Fibroblast of lung (primary cell): ENCODE measurements around the gene ENPP3. TPM values are rescaled to one million over a fixed set of nuclear protein-coding genes. Genes with fewer than 3 reads are reported as not detected.

ENCODE experiments used
- DNase-seq, 2 donors: peaks; one replicate each; pipeline versions ENCODE4 v3.0.0 to v3.0.0-alpha.2; 2010; ENCODE audit warnings: low read depth in 2 of 2
- H2AFZ ChIP-seq: 2 replicates; pipeline ENCODE4 v1.5.1; 2012; ENCODE audit warnings: low read length, control low read depth, inconsistent platforms
- H3K27ac ChIP-seq: 2 replicates; pipeline ENCODE4 v1.5.1; 2011; ENCODE audit warnings: low read length, control low read depth; ENCODE audit not compliant: insufficient read depth
- H3K27me3 ChIP-seq: 2 replicates; pipeline ENCODE4 v1.5.1; 2011; ENCODE audit warnings: mild to moderate bottlenecking, low read length; ENCODE audit not compliant: control insufficient read depth, insufficient read depth
- H3K36me3 ChIP-seq: 2 replicates; pipeline ENCODE4 v1.5.1; 2011; ENCODE audit warnings: low read length; ENCODE audit not compliant: control insufficient read depth, insufficient read depth
- H3K4me1 ChIP-seq: 2 replicates; pipeline ENCODE4 v1.5.1; 2011; ENCODE audit warnings: low read length; ENCODE audit not compliant: control insufficient read depth, insufficient read depth; ENCODE audit errors: extremely low read depth
- H3K4me2 ChIP-seq: 2 replicates; pipeline ENCODE4 v1.5.1; 2011; ENCODE audit warnings: low read length, control low read depth; ENCODE audit not compliant: insufficient read depth; ENCODE audit errors: extremely low read depth
- H3K4me3 ChIP-seq, 4 experiments: fragments of 200-600 bp in 1 of 4; sonication (generic) in 1 of 4; replicated peaks in 1 of 4; 2 replicates each; pipeline ENCODE4 v1.5.1; 2011 to 2016; ENCODE audit warnings: low read length in 4 of 4, low read depth in 3 of 4, mild to moderate bottlenecking in 3 of 4, control low read depth in 2 of 4, inconsistent platforms in 1 of 4, mixed read lengths in 1 of 4; ENCODE audit not compliant: insufficient read depth in 1 of 4; ENCODE audit errors: control extremely low read depth in 1 of 4
- H3K79me2 ChIP-seq: 2 replicates; pipeline ENCODE4 v1.5.1; 2012; ENCODE audit warnings: mild to moderate bottlenecking, low read length, inconsistent platforms; ENCODE audit not compliant: control insufficient read depth, insufficient read depth
- H3K9ac ChIP-seq: 2 replicates; pipeline ENCODE4 v1.5.1; 2011; ENCODE audit warnings: mild to moderate bottlenecking, low read length, control low read depth; ENCODE audit not compliant: insufficient read depth
- H3K9me3 ChIP-seq: 2 replicates; pipeline ENCODE4 v1.5.1; 2012; ENCODE audit warnings: low read depth, low read length; ENCODE audit not compliant: control insufficient read depth, insufficient read depth
- H4K20me1 ChIP-seq: 2 replicates; pipeline ENCODE4 v1.5.1; 2011; ENCODE audit warnings: low read length; ENCODE audit not compliant: control insufficient read depth, insufficient read depth; ENCODE audit errors: extremely low read depth
- CTCF ChIP-seq, 2 donors: IDR thresholded peaks in 1 of 2; conservative IDR thresholded peaks in 1 of 2; 1 replicate in 1 of 2; 2 replicates in 1 of 2; pipeline ENCODE4 v1.5.1; 2011 to 2012; ENCODE audit warnings: low read length in 2 of 2, control low read depth in 1 of 2, inconsistent platforms in 1 of 2, low read depth in 1 of 2, mild to moderate bottlenecking in 1 of 2
- EZH2 ChIP-seq: IDR thresholded peaks from 2 replicates; pipeline ENCODE4 v1.5.1; 2012; ENCODE audit warnings: low read length, control low read depth, mild to moderate bottlenecking; ENCODE audit errors: missing control alignments
- polyA plus RNA-seq, 2 donors: library from polyadenylated mRNA; depleted of rRNA in 1 of 2; stranded (reverse) in 1 of 2; unstranded in 1 of 2; fragments of >200 nt; gene quantifications; 2 replicates each; pipeline ENCODE4 v1.2.1, GENCODE V29; 2011 to 2012; ENCODE audit warnings: missing spikeins in 1 of 2
- total RNA-seq: library from RNA; depleted of rRNA; stranded (reverse); fragments of >200 nt; gene quantifications from 2 replicates; pipeline ENCODE4 v1.2.1, GENCODE V29; 2014

The ENPP3 gene
- total and polyA plus RNA-seq, 2 donors (not counting 1 experiment from before 2014, with no cell fraction given) = 0.06 to 0.17 TPM

- TF ChIP-seq CTCF (conservative IDR thresholded peaks at IDR 0.05 in 1 of 2, IDR thresholded peaks at IDR 0.05 in 1 of 2; ENCODE audit: low read depth in 1 of 2, low read length in 2 of 2) = no peak
- no peak for TF ChIP-seq EZH2
- H3K79me2 ChIP-seq = no peaks in the 10 kb centered on the region
- peak overlapping the region; percentile 25 for H3K4me2 ChIP-seq
- H3K9me3 ChIP-seq = no peaks in the 10 kb centered on the region
- H3K36me3 ChIP-seq = no peaks in the 10 kb centered on the region
- no peak overlapping the region for H3K4me3 ChIP-seq
- H2AFZ ChIP-seq = no peak overlapping the region
- peaks cover 15% of the 10 kb centered on the region for H3K4me1 ChIP-seq
- no peaks in the 10 kb centered on the region for H4K20me1 ChIP-seq
- no peak overlapping the region for H3K9ac ChIP-seq
- peak in 1 of 2 donors; percentile 56 for DNase-seq
- H3K27me3 ChIP-seq = no peaks in the 10 kb centered on the region
- peak overlapping the region; percentile 62 for H3K27ac ChIP-seq
Measured at GRCh38 chr6:131756039-131756438, 118.9 kb downstream of the ENPP3 start.

- H3K4me1 ChIP-seq = peaks cover 23% of the 10 kb centered on the region
Measured at GRCh38 chr6:131758920-131759319, 121.8 kb downstream of the ENPP3 start.

GRCh38 chr6:131761060-131761761, 124.1 kb downstream of the ENPP3 start:
- TF ChIP-seq CTCF (conservative IDR thresholded peaks at IDR 0.05 in 1 of 2, IDR thresholded peaks at IDR 0.05 in 1 of 2; ENCODE audit: low read depth in 1 of 2, low read length in 2 of 2) = no peak
- TF ChIP-seq EZH2 = no peak
- Histone ChIP-seq H3K4me1 (peaks cover 20% of the 10 kb centered on the region), H3K4me3 (no peak overlapping the region), H3K4me2 (no peak overlapping the region), H3K36me3 (no peaks in the 10 kb centered on the region), H2AFZ (no peak overlapping the region), H3K79me2 (no peaks in the 10 kb centered on the region), H3K9ac (no peak overlapping the region), H4K20me1 (no peaks in the 10 kb centered on the region), H3K9me3 (no peaks in the 10 kb centered on the region), H3K27me3 (no peaks in the 10 kb centered on the region), H3K27ac (no peak overlapping the region)
- DNase-seq = peak; percentile 34 to 93

More at GRCh38 chr6:131758920-131759319, 121.8 kb downstream of the ENPP3 start:
- no peak overlapping the region for H2AFZ ChIP-seq
- H3K9me3 ChIP-seq = no peaks in the 10 kb centered on the region
- H3K4me3 ChIP-seq = no peak overlapping the region
- H3K36me3 ChIP-seq = no peaks in the 10 kb centered on the region
- H3K27ac ChIP-seq = no peak overlapping the region
- no peak overlapping the region for H3K4me2 ChIP-seq
- no peak overlapping the region for H3K9ac ChIP-seq
- H3K27me3 ChIP-seq = no peaks in the 10 kb centered on the region
- peak in 1 of 2 donors; percentile 53 for DNase-seq
- H3K79me2 ChIP-seq = no peaks in the 10 kb centered on the region
- TF ChIP-seq CTCF (conservative IDR thresholded peaks at IDR 0.05 in 1 of 2, IDR thresholded peaks at IDR 0.05 in 1 of 2; ENCODE audit: low read depth in 1 of 2, low read length in 2 of 2) = no peak
- TF ChIP-seq EZH2 = no peak
- no peaks in the 10 kb centered on the region for H4K20me1 ChIP-seq
